Muscle of back (tissue), 11 donors: Measurements from ENCODE around the gene RHBDF1. TPM values are rescaled to one million over a fixed set of nuclear protein-coding genes. Genes with fewer than 3 reads are reported as not detected.
"Not testable (repeated sequence)": the region's sequence is repeated elsewhere in the genome, so short reads cannot be mapped to it uniquely, and the experiment has no call there.

Experiments
- DNase-seq, 3 donors: peaks; one replicate each; pipeline versions ENCODE4 v3.0.0 to v3.0.0-alpha.2; 2013
- polyA plus RNA-seq, 10 donors: library from polyadenylated mRNA; unstranded; fragments of 120-200 nt; gene quantifications; one replicate each; pipeline ENCODE4 v1.2.1, GENCODE V29; 2013; ENCODE audit not compliant: insufficient read length in 10 of 10

RHBDF1 gene
- polyA plus RNA-seq, 10 donors = 34.0 to 60.6 (median 44.9) TPM

GRCh38 chr16:38941-39892 is 33.2 kb downstream of the RHBDF1 start:
- DNase-seq = no peak

GRCh38 chr16:38206-38605 is 34.2 kb downstream of the RHBDF1 start:
- not testable (repeated sequence) for DNase-seq

- DNase-seq = no peak
Measured at GRCh38 chr16:37511-37910, 34.9 kb downstream of the RHBDF1 start.

GRCh38 chr16:36336-36984 is 36.0 kb downstream of the RHBDF1 start:
- DNase-seq = no peak

- no peak for DNase-seq
Measured at GRCh38 chr16:35678-36305, 36.6 kb downstream of the RHBDF1 start.

- DNase-seq = no peak
Measured at GRCh38 chr16:35011-35677, 37.3 kb downstream of the RHBDF1 start.

- DNase-seq = no peak
Measured at GRCh38 chr16:34648-34987, 37.8 kb downstream of the RHBDF1 start.

- no peak for DNase-seq
Measured at GRCh38 chr16:33877-34647, 38.4 kb downstream of the RHBDF1 start.

GRCh38 chr16:33154-33876 is 39.1 kb downstream of the RHBDF1 start:
- DNase-seq = not testable (repeated sequence)

GRCh38 chr16:30627-31026 is 41.8 kb downstream of the RHBDF1 start:
- DNase-seq = not testable (repeated sequence)

GRCh38 chr16:25926-26348 is 46.5 kb downstream of the RHBDF1 start:
- DNase-seq = not testable (repeated sequence)

- not testable (repeated sequence) for DNase-seq
Measured at GRCh38 chr16:24151-24550, 48.3 kb downstream of the RHBDF1 start.

GRCh38 chr16:20886-21285 is 51.5 kb downstream of the RHBDF1 start:
- DNase-seq = not testable (repeated sequence)

- DNase-seq = not testable (repeated sequence)
Measured at GRCh38 chr16:17062-17765, 55.2 kb downstream of the RHBDF1 start.

GRCh38 chr16:10772-11171 is 61.7 kb downstream of the RHBDF1 start:
- not testable (repeated sequence) for DNase-seq

GRCh38 chr16:9903-10665 is 62.3 kb downstream of the RHBDF1 start:
- peak in 2 of 3 donors; percentile 25 to 59 for DNase-seq
